GM21423 (cell line): Measurements from ENCODE around the gene MYO7A.

Experiments
- ATAC-seq: cut with Tn5 transposase; IDR thresholded peaks from one replicate; pipeline ENCODE4 v1.9.1; 2021; ENCODE audit warnings: mild to moderate bottlenecking, moderate library complexity; ENCODE audit not compliant: unreplicated experiment

Gene MYO7A

GRCh38 chr11:77181799-77182541 lies 53.9 kb downstream of the MYO7A start:
- no peak for ATAC-seq

- ATAC-seq, result no peak
These were observed 54.7 kb downstream of the MYO7A start for GRCh38 chr11:77182542-77183430.

GRCh38 chr11:77183431-77183984 lies 55.5 kb downstream of the MYO7A start:
- ATAC-seq, result no peak

- ATAC-seq, result no peak
These were observed 56.3 kb downstream of the MYO7A start for GRCh38 chr11:77184136-77184860.

GRCh38 chr11:77186302-77186701 lies 58.3 kb downstream of the MYO7A start:
- ATAC-seq, result no peak

GRCh38 chr11:77187111-77187750 lies 59.2 kb downstream of the MYO7A start:
- no peak for ATAC-seq

- ATAC-seq, result no peak
These were observed 60.0 kb downstream of the MYO7A start for GRCh38 chr11:77187776-77188632.

GRCh38 chr11:77188633-77189491 lies 60.8 kb downstream of the MYO7A start:
- no peak for ATAC-seq

GRCh38 chr11:77189588-77190210 lies 61.7 kb downstream of the MYO7A start:
- ATAC-seq, result no peak

GRCh38 chr11:77190331-77191075 lies 62.5 kb downstream of the MYO7A start:
- no peak for ATAC-seq

GRCh38 chr11:77191429-77191822 lies 63.4 kb downstream of the MYO7A start:
- ATAC-seq, result no peak

- ATAC-seq, result no peak
These were observed 63.9 kb downstream of the MYO7A start for GRCh38 chr11:77191823-77192495.

GRCh38 chr11:77193167-77193566 lies 65.1 kb downstream of the MYO7A start:
- ATAC-seq, result no peak

GRCh38 chr11:77193911-77194830 lies 66.1 kb downstream of the MYO7A start:
- ATAC-seq, result no peak

GRCh38 chr11:77195071-77195755 lies 67.2 kb downstream of the MYO7A start:
- no peak for ATAC-seq
